HK-2 (cell line): Measurements from ENCODE around the gene CCDC144A.
"Not testable (repeated sequence)": the region's sequence is repeated elsewhere in the genome, so short reads cannot be mapped to it uniquely, and the experiment has no call there.

Source experiments
- DNase-seq: peaks from one replicate; pipeline ENCODE4 v3.0.0-alpha.2; 2018; ENCODE audit not compliant: unreplicated experiment

The CCDC144A gene, protein sequence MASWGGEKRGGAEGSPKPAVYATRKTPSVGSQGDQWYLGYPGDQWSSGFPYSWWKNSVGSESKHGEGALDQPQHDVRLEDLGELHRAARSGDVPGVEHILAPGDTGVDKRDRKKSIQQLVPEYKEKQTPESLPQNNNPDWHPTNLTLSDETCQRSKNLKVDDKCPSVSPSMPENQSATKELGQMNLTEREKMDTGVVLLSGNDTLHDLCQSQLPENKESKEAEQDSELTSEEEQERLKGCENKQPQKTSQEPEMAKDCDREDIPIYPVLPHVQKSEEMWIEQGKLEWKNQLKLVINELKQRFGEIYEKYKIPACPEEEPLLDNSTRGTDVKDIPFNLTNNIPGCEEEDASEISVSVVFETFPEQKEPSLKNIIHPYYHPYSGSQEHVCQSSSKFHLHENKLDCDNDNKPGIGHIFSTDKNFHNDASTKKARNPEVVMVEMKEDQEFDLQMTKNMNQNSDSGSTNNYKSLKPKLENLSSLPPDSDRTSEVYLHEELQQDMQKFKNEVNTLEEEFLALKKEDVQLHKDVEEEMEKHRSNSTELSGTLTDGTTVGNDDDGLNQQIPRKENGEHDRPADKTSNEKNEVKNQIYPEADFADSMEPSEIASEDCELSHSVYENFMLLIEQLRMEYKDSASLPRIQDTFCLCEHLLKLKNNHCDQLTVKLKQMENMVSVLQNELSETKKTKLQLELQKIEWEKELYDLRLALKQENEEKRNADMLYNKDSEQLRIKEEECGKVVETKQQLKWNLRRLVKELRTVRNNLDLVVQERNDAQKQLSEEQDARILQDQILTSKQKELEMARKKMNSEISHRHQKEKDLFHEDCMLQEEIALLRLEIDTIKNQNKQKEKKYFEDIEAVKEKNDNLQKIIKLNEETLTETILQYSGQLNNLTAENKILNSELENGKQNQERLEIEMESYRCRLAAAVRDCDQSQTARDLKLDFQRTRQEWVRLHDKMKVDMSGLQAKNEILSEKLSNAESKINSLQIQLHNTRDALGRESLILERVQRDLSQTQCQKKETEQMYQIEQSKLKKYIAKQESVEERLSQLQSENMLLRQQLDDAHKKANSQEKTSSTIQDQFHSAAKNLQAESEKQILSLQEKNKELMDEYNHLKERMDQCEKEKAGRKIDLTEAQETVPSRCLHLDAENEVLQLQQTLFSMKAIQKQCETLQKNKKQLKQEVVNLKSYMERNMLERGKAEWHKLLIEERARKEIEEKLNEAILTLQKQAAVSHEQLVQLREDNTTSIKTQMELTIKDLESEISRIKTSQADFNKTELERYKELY (N-terminal part only)

GRCh38 chr17:16689731-16690281, at the start of gene CCDC144A:
Gene CCDC144A, plus strand, starts transcription at chr17:16690241. Its CDS starts 160 bp downstream, at chr17:16690401.
- not testable (repeated sequence) for DNase-seq

GRCh38 chr17:16649585-16649984, 40.5 kb upstream of the CCDC144A start:
- no peak for DNase-seq

GRCh38 chr17:16652252-16652651, 37.8 kb upstream of the CCDC144A start:
- no peak for DNase-seq

- no peak for DNase-seq
Measured at GRCh38 chr17:16652847-16653366, 37.1 kb upstream of the CCDC144A start.

GRCh38 chr17:16653367-16654041, 36.5 kb upstream of the CCDC144A start, which contains the start of gene ZNF624:
Gene ZNF624, minus strand, starts transcription at chr17:16653850.
- peak; percentile 96 for DNase-seq

GRCh38 chr17:16661217-16661616, 28.8 kb upstream of the CCDC144A start:
- DNase-seq = no peak

DNA sequence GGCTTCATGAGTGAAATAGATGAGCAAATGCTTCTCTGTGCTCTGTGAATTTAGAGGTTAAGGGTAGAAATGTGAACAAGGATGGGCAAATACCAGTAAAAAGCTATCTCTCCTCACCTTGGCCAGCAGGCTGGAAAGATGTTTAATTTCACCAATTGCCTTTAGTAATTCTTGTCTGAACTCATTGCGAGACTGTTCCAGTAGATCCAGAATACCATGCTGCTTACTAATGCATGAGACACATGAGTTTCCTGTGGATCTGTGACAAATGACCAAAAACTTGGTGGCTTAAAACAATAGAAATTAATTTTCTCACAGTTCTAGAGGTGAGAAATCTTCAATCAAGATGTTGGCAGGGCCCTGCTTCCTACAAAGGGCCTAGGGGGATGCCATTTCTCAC, 27.1 kb upstream of the CCDC144A start:
- no peak for DNase-seq

DNA sequence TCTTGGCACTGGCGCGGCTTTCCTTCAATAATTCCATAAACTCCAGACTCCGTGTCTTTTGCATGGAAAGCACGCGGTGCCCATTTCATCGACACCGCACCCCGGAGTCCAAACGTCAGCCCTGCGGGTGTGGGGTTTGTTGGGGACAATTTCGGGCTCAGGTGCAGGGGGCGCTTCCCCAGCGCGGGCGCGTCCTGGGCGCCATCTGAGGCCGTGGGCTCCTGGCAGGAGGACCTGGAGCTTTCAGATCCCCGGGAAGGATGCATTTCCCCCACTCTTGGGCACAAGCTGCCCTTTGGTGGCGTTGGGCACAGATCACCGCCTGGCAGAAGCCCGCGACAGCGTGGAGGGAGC, 23.5 kb upstream of the CCDC144A start:
- DNase-seq = not testable (repeated sequence)

DNA sequence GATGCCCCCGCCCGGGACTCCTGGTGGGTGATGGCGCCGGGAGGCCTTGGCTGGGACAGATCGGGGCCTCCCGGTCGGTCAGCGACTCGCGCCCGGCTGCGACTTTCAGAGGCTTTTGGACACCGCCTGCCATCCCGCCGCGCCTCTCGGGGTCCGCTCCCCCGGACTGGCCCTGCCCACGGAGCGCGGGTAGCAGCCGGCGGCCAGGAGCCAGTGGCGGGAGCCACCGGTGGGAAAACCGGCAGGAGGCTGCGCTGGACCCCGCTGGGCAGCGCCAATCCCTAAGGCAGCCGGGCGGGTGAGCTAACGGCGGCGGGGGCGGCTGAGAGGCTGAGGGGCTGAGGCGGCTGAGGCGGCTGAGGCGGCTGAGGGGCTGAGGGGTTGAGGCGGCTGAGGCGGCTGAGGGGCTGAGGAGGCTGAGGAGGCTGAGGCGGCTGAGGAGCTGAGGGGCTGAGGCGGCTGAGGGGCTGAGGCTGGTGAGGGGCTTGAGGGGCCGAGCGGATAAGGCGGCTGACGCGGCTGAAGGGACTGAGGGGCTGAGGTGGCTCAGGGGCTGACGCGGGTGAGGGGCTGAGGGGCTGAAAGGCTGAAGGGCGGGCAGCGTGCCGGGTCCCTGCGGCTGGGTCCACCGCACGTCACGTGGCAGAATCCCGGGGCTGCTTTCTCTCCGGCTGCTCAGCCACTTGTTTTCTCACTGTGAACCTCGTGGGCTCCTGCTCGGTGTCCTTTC, 23.0 kb upstream of the CCDC144A start:
- DNase-seq = not testable (repeated sequence)

DNA sequence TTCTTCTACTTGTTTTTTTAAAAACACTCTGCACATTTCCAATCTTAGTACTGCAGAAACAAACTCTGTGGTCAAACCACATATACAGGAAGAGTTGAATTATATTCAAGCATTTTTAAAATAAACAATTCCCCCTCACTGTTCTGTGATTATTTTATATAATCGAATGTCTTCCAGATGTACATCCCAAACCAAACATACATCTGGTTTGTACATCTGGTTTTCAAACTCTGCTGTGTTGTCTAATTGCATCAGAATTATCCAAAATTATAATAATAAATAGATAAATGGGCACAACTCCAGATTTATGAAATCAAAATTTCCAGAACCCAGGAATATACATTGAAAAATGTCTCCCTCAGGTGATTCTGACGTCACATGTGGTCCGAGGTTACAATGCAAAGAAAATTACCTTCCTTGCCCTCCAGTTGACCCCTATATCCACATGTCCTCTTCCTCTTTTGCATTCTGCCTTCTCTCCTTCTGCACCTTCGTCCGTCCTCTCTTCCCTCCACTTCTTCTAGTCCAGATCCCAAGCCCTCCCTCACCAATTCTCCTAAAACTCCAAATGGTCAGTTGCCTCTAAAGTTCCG, 13.3 kb upstream of the CCDC144A start:
- DNase-seq = no peak

DNA sequence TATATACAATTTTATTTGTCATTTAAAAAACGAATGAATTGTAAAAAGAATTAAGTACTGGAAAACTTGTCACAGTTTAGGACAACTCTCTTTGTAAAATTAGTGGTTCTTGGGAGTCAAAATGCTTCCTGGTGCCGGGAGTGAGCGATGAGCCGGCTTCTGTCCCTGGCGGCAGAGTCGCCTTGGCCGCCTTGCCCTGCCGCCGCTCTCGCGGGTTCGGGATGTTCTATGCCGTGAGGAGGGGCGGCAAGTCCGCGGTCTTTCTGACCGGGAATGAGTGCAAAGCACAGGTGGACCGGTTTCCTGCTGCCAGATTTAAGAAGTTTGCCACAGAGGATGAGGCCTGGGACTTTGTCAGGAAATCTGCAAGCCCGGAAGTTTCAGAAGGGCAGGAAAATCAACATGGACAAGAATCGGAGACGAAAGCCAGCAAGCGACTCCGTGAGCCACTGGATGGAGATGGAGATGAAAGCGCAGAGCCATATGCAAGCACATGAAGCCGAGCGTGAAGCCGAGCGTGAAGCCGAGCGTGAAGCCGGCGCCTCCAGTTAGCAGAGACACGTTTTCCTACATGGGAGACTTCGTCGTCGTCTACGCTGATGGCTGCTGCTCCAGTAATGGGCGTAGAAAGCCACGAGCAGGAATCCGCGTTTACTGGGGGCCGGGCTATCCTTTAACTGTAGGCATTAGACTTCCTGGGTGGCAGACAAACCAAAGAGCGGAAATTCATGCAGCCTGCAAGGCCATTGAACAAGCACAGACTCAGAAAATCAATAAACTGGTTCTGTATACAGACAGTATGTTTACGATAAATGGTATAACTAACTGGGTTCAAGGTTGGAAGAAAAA, 6.5 kb upstream of the CCDC144A start:
- peak; percentile 6 for DNase-seq

- not testable (repeated sequence) for DNase-seq
Measured at GRCh38 chr17:16686019-16686418, 4.0 kb upstream of the CCDC144A start.

GRCh38 chr17:16687151-16687550, 2.9 kb upstream of the CCDC144A start:
- not testable (repeated sequence) for DNase-seq

DNA sequence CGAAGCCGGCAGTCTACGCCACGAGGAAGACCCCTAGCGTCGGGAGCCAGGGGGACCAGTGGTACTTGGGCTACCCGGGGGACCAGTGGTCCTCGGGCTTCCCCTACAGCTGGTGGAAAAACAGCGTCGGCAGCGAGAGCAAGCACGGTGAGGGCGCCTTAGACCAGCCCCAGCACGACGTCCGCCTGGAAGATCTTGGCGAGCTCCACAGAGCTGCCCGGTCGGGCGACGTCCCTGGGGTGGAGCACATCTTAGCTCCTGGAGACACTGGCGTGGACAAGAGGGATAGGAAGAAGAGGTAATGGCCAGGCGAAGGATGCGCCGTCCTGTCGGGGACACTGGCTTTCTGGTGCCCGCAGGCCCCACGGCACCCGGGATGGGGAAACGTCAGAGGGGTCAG, 406 bp downstream of the CCDC144A start:
- not testable (repeated sequence) for DNase-seq

DNA sequence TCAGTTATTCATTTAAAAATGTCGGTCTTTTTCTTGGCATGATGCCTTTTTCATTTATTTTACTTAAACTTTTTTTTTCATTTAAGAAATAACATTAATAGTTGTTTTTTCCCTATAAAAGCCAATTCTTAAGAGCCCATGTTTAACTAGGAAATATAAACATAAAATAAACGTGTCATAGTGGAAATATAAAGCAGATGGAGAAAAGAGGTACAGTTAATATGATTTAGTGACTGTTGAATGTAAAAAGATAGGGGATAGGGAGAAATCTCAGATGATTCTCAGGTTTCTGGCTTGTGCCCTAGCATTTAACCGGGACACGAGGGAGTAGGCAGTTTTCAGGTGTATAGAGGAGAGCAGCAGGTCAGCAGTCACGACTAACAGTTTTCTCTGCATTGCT, 7.6 kb downstream of the CCDC144A start:
- DNase-seq = not testable (repeated sequence)

DNA sequence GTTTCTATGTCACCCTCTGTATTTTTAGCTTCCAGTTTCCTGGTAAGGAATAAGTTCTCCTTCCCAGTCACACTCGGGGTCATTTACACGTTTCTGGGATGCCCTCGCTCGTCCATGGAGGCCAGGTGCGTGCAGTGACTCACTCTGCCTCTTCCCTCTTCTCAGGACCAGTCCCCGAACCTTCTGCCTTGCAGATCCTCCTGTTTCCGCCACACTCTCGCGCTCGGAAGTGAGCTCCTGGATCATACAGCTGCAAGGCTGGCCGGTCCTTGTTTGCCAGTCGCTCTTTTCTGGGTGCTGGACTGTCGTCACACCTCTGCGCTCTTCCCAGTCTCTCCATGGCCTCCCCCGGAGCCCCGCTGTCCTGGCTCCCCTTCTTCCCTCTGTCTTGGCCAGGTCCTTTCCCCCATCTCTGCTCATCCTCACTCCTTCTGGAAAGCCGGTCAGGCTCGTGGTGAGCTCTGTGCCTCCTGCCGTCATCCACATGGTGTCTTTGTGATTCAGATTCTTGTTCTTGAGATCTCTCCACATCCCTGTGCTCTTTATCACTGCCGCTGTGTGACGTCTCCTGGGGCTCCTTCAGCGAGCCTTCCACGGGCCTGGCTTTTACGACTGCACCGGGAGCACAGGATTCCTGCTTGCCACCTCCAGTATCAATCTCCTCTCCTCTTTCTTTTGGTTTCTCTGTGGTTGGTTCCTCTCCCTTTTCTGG, 55.6 kb downstream of the CCDC144A start:
- DNase-seq = not testable (repeated sequence)

GRCh38 chr17:16746571-16746970, 56.5 kb downstream of the CCDC144A start:
- not testable (repeated sequence) for DNase-seq

DNA sequence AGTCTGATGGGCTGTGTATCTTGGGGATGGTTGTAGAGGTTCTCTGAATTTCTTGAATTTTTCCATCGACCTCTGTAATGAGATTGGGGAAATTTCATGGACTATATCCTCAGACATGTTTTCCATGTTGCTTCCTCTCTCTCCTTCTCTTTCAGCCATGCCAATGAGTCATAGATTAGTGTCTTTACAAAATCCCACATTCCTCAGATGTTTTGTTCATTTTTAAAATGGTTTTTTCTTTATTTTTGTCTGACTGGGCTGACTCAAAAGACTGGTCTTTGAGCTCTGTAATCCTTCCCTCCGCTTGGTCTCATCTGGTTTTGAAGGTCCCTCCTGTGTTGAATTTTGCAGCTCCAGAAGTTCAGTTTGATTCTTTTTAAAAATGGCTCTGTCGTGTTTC, 60.5 kb downstream of the CCDC144A start:
- DNase-seq = not testable (repeated sequence)
